Lung microvascular endothelial cell (primary cell): ENCODE data around the gene CLEC3A. TPM values are rescaled to one million over a fixed set of nuclear protein-coding genes. Genes with fewer than 3 reads are reported as not detected.
A peak's percentile ranks its signal among the peaks of the same experiment; 100 is the strongest.
"Not testable (repeated sequence)": the region's sequence is repeated elsewhere in the genome, so short reads cannot be mapped to it uniquely, and the experiment has no call there.

Experiments
- DNase-seq, 2 donors: peaks; one replicate each; pipeline versions ENCODE4 v3.0.0 to v3.0.0-alpha.2; 2010; ENCODE audit warnings: low read depth in 2 of 2
- total RNA-seq: library from RNA; depleted of rRNA; stranded (reverse); fragments of >200 nt; gene quantifications from 2 replicates; pipeline ENCODE4 v1.2.1, GENCODE V29; 2014

The CLEC3A gene, protein sequence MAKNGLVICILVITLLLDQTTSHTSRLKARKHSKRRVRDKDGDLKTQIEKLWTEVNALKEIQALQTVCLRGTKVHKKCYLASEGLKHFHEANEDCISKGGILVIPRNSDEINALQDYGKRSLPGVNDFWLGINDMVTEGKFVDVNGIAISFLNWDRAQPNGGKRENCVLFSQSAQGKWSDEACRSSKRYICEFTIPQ
- total RNA-seq, result not detected in 2 replicates

DNA sequence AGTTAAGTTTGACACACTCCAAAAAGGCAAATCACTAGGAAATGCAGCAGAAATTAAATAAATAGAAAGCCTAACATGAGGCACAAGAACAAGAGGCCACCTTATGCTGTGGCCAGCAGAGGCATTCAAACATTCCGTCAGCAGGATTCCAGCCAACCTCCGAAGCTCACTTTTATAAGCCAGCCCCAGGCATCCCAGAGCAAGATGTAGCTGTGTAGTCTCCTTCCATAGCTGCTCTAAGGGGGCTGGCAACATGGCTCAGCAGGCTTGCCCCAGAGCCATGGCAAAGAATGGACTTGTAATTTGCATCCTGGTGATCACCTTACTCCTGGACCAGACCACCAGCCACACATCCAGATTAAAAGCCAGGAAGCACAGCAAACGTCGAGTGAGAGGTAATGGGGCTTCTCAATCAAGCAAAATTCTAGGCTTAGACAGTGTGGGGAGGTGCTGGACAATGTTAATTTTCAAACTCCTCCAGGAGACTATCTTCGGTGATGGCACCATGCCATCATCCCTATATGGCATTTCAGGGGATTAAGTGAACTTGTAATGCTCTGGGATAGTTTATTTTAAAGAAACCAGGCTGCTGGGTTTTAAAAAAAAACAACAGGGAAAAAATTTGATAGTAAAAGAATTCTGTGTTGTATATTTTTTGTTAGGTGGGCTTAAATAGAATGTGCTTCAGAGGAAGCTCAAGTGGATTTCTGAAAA lies at the start of gene CLEC3A:
Gene CLEC3A (plus strand): TSS at position 202 of the 714 bp plus-strand sequence. CDS start 79 bp downstream, at position 281.
- no peak for DNase-seq

DNA sequence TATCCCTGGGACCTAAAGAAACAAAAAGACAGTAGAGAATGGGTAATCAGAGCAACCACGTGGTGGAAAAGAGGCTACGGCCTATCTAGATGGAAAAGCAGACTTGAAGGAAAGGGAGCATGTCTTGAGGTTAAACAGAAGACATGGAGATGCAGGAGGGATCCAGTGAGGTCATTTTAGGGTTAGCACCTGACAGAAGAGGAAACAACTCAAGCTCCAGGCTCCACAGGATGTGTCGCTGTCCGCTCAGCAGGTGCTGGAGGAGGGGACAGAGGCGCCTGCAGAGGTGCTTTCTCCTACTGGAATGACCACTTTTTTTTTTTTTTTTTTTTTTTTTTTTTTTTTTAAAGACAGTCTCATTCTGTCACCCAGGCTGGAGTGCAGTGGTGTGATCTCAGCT lies 47.5 kb upstream of the CLEC3A start:
- DNase-seq, result peak; percentile 24 to 26

- DNase-seq, result no peak
Measured at GRCh38 chr16:77975942-77976341, 46.4 kb upstream of the CLEC3A start.

DNA sequence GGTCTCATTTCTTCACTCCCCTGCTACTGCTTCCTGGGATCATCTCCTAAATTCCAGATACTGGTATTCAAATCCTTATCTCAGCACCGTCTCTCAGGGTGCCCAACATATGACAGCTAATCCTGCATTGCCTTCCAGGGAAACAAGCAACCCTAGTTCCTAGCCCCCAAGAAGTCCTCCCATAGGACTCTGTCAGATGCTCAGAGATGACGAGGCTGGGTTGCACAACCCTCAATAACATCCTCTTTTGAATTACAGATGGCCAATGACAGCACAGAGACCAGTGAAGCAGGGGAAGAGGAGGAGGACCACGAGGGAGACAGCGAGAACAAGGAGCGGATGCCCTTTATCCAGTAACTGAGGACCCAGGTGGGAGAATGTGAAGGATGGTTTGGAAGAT lies 45.0 kb upstream of the CLEC3A start:
- DNase-seq, result no peak

GRCh38 chr16:77985111-77985510 lies 37.2 kb upstream of the CLEC3A start:
- DNase-seq, result no peak

DNA sequence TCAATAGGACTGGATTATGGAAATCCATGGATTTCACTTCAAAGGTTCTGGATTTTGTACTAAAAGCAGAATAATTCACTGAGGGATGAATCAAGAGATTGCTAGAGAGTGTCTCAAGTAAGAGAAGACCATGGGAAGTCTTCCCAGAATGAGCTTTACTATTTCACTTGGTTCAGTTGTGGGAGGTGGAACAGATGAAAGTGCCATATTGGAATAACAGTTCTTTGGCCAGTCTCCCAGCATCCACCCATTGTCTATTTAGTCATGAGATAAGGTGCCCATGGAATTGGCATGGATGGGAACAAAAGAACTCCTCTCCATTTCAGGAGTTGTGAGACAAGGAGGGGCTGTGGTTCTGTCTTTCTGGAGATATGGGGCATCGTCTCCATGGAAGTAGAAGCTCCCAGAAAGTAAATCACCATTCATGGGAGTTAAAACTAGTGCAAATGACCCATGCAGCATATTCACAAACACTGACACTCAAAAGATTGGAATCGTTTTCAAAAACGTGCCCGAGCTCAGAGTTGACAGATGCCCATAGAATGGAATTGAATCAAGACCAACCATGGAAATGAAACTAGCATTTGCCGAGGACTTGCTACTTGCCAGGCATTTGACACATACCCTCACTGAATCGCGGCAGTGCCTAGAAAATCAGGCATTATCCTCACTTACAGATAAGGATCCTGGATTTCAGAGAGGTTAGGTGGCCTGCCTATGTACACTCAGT lies 36.2 kb upstream of the CLEC3A start:
- no peak for DNase-seq

DNA sequence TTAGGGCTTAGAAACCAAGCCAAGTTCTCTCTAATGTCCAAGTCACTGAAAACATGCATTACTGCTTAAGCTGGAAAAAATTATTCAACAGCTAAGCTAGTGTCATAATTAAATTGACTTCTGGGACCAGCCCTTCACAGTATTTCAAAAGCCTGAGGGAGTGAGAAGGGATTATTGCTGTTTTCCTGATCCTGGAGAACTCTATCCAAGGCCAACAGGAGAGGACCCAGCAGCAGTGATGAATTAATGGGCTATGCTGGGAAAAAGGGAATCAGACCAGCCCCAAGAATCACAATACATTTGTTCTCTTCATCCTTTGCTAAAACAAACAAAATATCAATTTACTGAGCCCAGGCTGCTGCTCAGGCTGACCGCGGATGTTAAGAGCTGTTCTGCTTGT lies 34.5 kb upstream of the CLEC3A start:
- DNase-seq, result no peak

- no peak for DNase-seq
Measured at GRCh38 chr16:77989846-77990245, 32.5 kb upstream of the CLEC3A start.

DNA sequence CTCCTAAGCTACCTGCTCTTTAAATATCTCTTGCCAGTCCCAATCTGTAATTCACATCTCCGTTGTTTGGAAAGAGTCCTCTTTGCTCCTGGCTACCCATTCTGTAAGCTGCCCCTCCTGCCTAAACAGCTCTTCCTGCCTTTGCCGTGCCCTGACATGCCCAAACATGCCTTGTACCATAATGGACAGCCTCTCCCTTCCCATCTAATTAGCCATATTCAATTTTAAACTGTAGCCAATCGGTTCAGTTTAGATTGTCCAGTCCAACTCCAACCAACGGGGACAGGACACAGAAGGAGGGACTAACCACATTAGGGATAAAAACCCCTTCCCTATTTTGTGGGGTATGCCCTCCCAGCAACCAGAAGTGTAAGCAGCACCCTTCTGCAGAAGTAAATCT lies 30.6 kb upstream of the CLEC3A start:
- no peak for DNase-seq

DNA sequence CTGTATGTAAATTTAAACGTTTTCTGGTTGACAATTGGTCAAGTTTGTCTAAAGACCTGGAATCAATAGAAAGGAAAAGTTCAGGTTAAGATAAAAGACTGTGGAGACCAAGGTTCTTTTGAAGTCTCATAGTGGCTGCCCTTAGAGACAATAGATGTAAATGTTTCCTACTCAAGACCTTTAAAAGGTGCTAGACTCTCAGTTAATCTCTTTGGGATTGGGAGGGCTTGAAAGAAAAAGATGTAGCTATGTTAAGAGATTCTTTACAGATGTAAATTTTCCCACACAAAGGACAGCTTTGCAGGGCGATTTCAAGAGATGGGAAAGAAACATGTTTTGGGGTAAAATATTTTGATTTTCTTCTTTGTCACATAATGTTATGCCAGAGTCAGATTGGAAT lies 30.0 kb upstream of the CLEC3A start:
- DNase-seq, result not testable (repeated sequence)

DNA sequence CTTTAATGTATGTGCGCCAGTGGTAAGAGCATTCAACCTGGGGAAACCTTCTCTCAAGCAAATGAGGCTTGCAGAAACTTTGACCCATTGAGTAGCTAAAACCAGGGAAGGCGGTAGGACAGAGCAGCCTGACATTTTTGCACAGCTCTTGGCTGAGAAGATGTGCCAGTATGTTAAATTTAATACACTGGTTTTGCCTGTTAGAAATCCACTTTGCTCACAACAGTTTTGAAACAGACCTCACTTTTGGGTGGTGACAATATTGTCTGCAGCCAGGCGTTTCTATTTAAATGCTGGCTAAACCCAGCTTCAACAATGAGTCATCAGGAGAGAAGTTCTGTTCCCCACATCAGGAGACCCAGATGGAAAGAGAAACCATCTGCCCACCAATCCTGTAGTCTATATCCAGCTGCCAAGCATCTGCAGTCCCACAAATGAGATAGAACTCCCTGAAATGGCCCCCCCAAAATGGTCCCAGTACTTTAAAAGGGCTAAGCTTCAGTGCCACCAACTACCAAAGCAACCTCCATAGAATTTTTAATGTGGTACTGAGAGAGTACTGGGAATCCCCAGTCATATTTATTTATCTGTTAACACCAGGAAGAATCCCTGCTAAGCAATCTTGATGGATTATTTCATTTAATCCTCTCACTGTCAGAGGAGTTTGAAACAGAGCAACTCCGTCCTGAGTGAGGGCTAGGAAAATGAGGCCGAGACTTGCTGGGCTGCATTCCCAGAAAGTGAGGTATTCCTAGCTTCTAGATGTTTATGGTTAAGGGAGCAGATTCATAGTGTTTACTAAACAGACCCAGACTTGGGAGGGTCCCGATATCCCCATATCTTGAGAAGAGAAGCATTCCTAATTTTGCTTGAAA lies 29.0 kb upstream of the CLEC3A start:
- DNase-seq, result no peak

- DNase-seq, result no peak
Measured at GRCh38 chr16:77995843-77996455, 26.4 kb upstream of the CLEC3A start.

DNA sequence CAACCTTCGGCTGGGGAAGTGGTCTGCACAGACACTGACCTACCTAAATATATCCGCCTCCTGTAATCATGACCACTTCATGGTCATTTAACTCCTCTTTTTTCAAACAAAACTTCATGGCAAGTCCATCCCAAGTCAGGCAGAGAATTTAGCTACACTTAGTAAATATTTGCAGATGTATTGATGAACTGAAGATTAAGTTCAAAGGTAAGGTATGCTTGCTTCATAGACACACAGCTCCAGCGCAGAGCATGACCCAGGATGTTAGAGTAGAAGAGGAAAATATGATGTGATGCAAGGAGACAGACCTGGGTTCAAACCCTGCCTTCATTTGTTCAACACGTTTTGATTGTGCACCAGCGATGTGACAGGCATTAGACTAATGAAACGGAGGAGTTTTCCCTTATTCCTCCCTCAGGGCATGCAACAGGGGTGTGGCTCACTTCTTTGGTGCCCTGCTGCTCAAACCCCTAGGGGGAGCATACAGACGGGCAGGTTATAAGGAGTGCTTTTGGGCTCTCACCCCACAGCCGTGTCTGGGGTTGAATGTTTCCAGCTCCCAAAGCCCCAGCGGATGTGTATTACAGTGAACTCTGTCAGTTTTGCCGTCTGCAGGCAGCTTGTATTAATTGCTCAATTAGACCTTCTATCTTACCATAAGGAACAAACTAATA lies 23.9 kb upstream of the CLEC3A start:
- no peak for DNase-seq

DNA sequence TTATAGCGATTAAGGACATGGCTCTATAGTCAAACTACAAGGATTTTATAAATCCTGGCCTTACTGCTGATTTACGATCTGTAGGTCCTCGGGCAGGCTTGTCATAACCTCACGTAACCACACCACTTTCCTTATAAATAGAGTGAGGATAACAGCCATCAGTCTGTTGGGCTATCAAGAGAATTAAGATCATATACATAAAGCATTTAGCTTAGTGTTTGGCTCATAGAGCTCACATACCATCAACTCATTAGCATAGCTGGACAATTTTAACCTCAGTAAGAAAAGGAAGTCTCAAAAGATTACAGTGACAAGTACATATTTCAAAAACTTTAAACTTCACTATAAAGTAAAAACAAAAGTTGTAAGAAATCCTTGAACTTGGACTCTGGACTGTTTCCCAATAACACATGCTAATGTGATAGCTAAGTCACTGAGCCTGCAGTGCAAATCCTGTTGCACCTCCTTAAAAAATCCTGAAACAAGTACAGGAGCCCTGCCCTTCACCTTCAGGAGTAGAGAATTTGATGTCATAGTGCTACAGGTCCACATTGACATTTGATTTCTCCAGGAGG lies 20.8 kb upstream of the CLEC3A start:
- DNase-seq, result no peak

GRCh38 chr16:78002915-78003538 lies 19.3 kb upstream of the CLEC3A start:
- DNase-seq, result peak; percentile 89 to 91

DNA sequence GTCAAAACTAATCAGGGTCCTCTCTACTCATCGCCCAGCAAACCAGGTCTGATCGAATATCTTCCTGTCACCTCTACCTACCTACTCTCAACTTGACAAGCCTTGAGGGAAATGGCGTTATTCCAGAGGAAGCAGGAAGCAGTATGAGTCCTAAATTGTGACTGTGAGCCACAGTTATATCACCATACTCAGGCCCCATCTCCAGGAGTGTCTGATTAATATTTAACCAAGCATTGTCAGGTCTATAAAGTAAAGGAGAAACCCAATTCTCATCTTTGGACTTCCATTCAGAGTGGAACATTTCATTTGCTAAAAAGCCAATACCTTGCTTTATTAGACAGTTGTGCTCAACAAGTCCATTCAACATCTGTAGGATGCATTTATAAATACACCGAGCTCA lies 17.8 kb upstream of the CLEC3A start:
- DNase-seq, result no peak

GRCh38 chr16:78005881-78006280 lies 16.5 kb upstream of the CLEC3A start:
- peak; percentile 4 to 5 for DNase-seq

- DNase-seq, result no peak
Measured at GRCh38 chr16:78007121-78007520, 15.2 kb upstream of the CLEC3A start.

- DNase-seq, result no peak
Measured at GRCh38 chr16:78024159-78024558, 1.8 kb downstream of the CLEC3A start.

GRCh38 chr16:78025631-78026030 lies 3.3 kb downstream of the CLEC3A start:
- no peak for DNase-seq
